Prostate gland (tissue), 2 donors: Measurements from ENCODE around the gene CNKSR3. TPM values are rescaled to one million over a fixed set of nuclear protein-coding genes. Genes with fewer than 3 reads are reported as not detected.

Source experiments
- DNase-seq: peaks from one replicate; pipeline ENCODE4 v3.0.0-alpha.2; 2019; ENCODE audit warnings: low spot score
- H3K27ac ChIP-seq, 2 donors: fragments of 200-600 bp; sonication (generic); 2 replicates each; pipeline ENCODE4 v1.5.1; 2017 to 2019
- H3K27me3 ChIP-seq: fragments of 200-600 bp; sonication (generic); replicated peaks from 2 replicates; pipeline ENCODE4 v1.5.1; 2019; ENCODE audit not compliant: insufficient read depth
- H3K36me3 ChIP-seq, 2 donors: fragments of 200-600 bp; sonication (generic); 1 replicate in 1 of 2; 2 replicates in 1 of 2; pipeline versions ENCODE4 v1.5.1 to v1.8.1; 2017 to 2019
- H3K4me1 ChIP-seq: fragments of 200-600 bp; sonication (generic); replicated peaks from 2 replicates; pipeline ENCODE4 v1.5.1; 2019
- H3K4me3 ChIP-seq, 2 donors: fragments of 200-600 bp; sonication (generic); 2 replicates each; pipeline ENCODE4 v1.5.1; 2017 to 2019
- H3K9me3 ChIP-seq: fragments of 200-600 bp; sonication (generic); 2 replicates; pipeline ENCODE4 v1.5.1; 2017
- POLR2A ChIP-seq: fragments of 450-650 bp; IDR thresholded peaks from one replicate; pipeline ENCODE4 v1.6.1; 2016; ENCODE audit warnings: antibody characterized with exemption, mild to moderate bottlenecking
- POLR2AphosphoS5 ChIP-seq: sonication (generic); formaldehyde crosslinking; IDR thresholded peaks from one replicate; pipeline ENCODE4 v1.6.1; 2017; ENCODE audit warnings: antibody characterized with exemption
- WGBS: methylation state at CpG from one replicate; pipeline ENCODE4 v1.1.5; 2018; 5-methylcytosine and 5-hydroxymethylcytosine counted together
- intact Hi-C: fragments of 100-400 bp; cut with DNase I; formaldehyde crosslinking; loops from one replicate; pipeline ENCODE4 v1.14.2; 2022
- total RNA-seq, 2 donors: library from RNA; depleted of rRNA; stranded (reverse); fragments of >200 nt; gene quantifications; one replicate each; pipeline ENCODE4 v1.1.0, GENCODE V29; 2016
- TF ChIP-seq, protein P1 (sequence below), 4 experiments: fragments of 200-600 bp in 2 of 4; fragments of 450-650 bp in 2 of 4; sonication (generic) in 2 of 4; IDR thresholded peaks; 1 replicate in 3 of 4; 2 replicates in 1 of 4; pipeline ENCODE4 v1.5.1; 2016 to 2019; ENCODE audit warnings: antibody characterized with exemption in 4 of 4, mild to moderate bottlenecking in 2 of 4, moderate library complexity in 2 of 4

Gene CNKSR3
- total RNA-seq, 2 donors from 2014 or later = 8.7 to 23.5 TPM

DNA sequence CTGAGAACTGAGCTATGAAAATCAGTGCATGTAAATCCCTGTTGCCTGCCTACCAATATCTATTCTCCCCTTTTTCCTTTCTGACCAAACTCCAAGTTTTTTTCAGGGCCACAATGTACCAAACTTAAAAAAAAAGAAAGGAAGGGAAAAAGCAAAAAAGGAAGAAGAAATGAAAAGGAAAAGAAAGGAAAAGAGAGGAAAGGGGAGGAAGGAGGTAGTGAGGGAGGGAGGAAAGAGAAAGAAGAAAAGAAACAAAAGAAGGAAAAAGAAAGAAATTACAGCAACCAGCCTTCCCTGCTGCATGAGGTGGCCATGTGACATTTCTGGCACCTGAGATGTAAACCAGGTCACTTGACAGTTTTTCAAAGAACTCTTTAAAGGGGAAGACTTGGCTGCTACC is 4.4 kb downstream of the CNKSR3 start:
- H3K4me3 ChIP-seq = no peak overlapping the region
- no peaks in the 10 kb centered on the region for H3K36me3 ChIP-seq
- H3K27me3 ChIP-seq = no peaks in the 10 kb centered on the region
- no peak overlapping the region for H3K27ac ChIP-seq
- no peak for DNase-seq
- no peak for TF ChIP-seq POLR2AphosphoS5
- TF ChIP-seq, protein P1, sequence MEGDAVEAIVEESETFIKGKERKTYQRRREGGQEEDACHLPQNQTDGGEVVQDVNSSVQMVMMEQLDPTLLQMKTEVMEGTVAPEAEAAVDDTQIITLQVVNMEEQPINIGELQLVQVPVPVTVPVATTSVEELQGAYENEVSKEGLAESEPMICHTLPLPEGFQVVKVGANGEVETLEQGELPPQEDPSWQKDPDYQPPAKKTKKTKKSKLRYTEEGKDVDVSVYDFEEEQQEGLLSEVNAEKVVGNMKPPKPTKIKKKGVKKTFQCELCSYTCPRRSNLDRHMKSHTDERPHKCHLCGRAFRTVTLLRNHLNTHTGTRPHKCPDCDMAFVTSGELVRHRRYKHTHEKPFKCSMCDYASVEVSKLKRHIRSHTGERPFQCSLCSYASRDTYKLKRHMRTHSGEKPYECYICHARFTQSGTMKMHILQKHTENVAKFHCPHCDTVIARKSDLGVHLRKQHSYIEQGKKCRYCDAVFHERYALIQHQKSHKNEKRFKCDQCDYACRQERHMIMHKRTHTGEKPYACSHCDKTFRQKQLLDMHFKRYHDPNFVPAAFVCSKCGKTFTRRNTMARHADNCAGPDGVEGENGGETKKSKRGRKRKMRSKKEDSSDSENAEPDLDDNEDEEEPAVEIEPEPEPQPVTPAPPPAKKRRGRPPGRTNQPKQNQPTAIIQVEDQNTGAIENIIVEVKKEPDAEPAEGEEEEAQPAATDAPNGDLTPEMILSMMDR (IDR thresholded peaks at IDR 0.05) = no peak
- TF ChIP-seq POLR2A = no peak
- H3K4me1 ChIP-seq = no peaks in the 10 kb centered on the region
- intact Hi-C loops = loop anchor here (5.0 to 10.0 kb wide), 2 partner anchors 94 to 351 kb away; no protein-coding TSS in a partner anchor
- H3K9me3 ChIP-seq = no peaks in the 10 kb centered on the region

DNA sequence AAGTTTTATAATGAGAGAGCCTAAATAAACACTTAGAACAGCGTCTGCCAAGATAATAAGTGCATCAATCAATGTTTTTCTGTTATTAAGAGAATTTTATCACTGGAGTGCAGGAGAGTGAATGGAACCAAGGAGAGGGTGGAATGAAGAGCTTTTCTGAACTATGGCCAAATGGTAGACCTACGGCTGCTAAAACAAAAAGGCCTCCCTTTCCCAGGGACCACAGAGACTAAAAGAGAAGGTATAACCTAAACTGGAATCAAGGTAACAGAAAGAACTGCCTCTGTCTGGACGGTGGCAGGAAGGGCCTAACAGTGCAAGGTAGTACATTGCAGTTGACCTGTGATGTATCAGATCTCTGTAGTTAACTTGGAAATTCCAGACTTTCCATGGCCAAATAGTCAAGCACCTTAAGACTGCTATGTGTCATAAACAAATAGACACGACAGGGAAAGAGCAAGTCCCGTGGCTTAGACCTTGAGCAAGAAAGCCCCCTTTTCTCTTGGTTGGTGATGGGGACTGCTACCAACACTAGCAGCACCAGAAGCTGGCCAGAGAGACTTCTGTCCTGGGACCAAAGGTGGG is 5.5 kb downstream of the CNKSR3 start:
- no peak for TF ChIP-seq POLR2A
- TF ChIP-seq, protein P1 (IDR thresholded peaks at IDR 0.05) = no peak
- no peak for TF ChIP-seq POLR2AphosphoS5
- H3K27ac ChIP-seq = no peak overlapping the region
- H3K9me3 ChIP-seq = no peaks in the 10 kb centered on the region
- H3K4me1 ChIP-seq = no peaks in the 10 kb centered on the region
- no peak for DNase-seq
- no peak overlapping the region for H3K4me3 ChIP-seq
- 88% methylated on average over 5 of the region's 5 CpGs for WGBS
- H3K27me3 ChIP-seq = no peaks in the 10 kb centered on the region
- intact Hi-C loops = loop anchor here (5.0 to 10.0 kb wide), 2 partner anchors 93 to 350 kb away; no protein-coding TSS in a partner anchor
- H3K36me3 ChIP-seq = no peaks in the 10 kb centered on the region

DNA sequence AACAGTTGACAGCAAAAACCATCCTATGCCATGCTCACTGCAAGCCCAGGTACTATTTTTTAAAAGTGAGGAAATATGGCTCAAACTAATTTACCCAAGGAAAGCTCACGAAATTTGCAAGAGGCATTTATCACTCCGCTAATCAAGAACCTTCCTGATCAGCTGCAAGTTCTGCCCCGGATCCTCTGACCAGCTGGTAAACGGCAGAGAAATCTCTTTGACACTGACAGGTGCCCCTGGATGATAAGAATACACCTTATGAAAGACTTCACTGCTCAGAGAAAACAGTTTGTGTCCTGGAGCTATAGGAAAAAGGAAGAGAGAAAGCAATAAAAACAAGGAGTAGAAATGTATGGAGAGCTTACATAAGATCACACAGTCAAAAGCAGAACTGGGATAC is 6.4 kb downstream of the CNKSR3 start:
- 63% methylated on average over 4 of the region's 4 CpGs for WGBS
- TF ChIP-seq, protein P1 (IDR thresholded peaks at IDR 0.05) = no peak
- TF ChIP-seq POLR2A (no peak), POLR2AphosphoS5 (no peak)
- no peak for DNase-seq
- Histone ChIP-seq H3K9me3 (no peaks in the 10 kb centered on the region), H3K4me1 (no peaks in the 10 kb centered on the region), H3K27me3 (no peaks in the 10 kb centered on the region), H3K27ac (no peak overlapping the region), H3K4me3 (no peak overlapping the region), H3K36me3 (no peaks in the 10 kb centered on the region)
- intact Hi-C loops = loop anchor here (10.0 kb wide), 1 partner anchor 349 kb away; no protein-coding TSS in a partner anchor

DNA sequence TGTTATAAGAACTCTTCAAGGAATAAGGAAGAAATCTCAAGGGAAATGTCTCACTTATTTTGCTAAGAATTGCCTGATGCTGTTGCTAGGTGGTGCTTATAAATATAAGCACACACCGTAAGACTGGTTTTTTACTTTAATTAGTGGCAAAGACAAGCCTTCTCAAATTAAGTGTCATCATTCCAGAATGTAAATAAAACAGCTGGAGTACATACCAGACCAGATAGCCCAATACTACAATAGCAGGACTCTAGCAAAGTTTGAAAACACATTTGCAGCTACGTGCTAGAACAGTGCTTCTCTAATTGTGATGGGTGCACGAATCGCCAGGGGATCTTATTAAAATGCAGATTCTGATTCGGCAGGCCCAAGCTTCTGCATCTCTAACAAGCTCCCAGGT is 6.8 kb downstream of the CNKSR3 start:
- Histone ChIP-seq H3K36me3 (no peaks in the 10 kb centered on the region), H3K4me3 (no peak overlapping the region), H3K27ac (no peak overlapping the region), H3K27me3 (no peaks in the 10 kb centered on the region), H3K9me3 (no peaks in the 10 kb centered on the region), H3K4me1 (no peaks in the 10 kb centered on the region)
- TF ChIP-seq, protein P1 (IDR thresholded peaks at IDR 0.05) = no peak
- TF ChIP-seq POLR2AphosphoS5 (no peak), POLR2A (no peak)
- DNase-seq = no peak
- 40% methylated on average over 5 of the region's 5 CpGs for WGBS
- intact Hi-C loops = loop anchor here (10.0 kb wide), 1 partner anchor 349 kb away; no protein-coding TSS in a partner anchor

DNA sequence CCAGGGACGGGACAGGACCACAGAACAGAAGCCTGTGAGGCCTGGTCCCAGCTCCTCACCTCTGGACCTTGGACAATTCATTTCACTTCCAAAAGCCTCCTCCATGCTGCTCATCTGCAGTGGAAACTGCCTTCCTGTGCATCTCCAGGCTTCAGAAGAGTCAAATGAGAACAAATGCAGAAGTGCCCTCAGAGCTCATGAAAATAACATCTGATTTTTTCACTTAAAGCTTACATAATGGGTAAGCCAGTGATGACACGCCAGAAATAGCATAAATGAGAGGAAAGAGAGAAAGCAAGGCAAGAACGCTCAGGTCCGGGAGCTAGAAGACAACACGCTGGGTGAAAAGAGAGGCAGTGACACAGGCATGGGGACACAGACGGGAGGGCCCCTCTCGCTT is 7.9 kb downstream of the CNKSR3 start:
- no peaks in the 10 kb centered on the region for H3K36me3 ChIP-seq
- intact Hi-C loops = loop anchor here (10.0 kb wide), 1 partner anchor 348 kb away; no protein-coding TSS in a partner anchor

More for the DNA sequence above, 7.9 kb downstream of the CNKSR3 start:
- H3K9me3 ChIP-seq = no peaks in the 10 kb centered on the region
- H3K27ac ChIP-seq = no peak overlapping the region
- H3K4me3 ChIP-seq = no peak overlapping the region
- no peaks in the 10 kb centered on the region for H3K27me3 ChIP-seq
- TF ChIP-seq, protein P1 (IDR thresholded peaks at IDR 0.05) = no peak
- no peak for TF ChIP-seq POLR2AphosphoS5
- TF ChIP-seq POLR2A = no peak
- no peak for DNase-seq
- no peaks in the 10 kb centered on the region for H3K4me1 ChIP-seq
- 92% methylated on average over 7 of the region's 7 CpGs for WGBS
